OCI-LY3 (cell line): Measurements from ENCODE around the gene TWIST2.

ENCODE experiments used
- H2AFZ ChIP-seq: fragments of 200-600, 300-600 bp; shearing (Covaris generic); 2 replicates; pipeline ENCODE4 v1.6.0; 2014; ENCODE audit warnings: antibody characterized with exemption, low read depth, low read length
- H3K27ac ChIP-seq: fragments of 200-600, 300-600 bp; sonication (generic); 2 replicates; pipeline ENCODE4 v1.5.1; 2014; ENCODE audit warnings: mild to moderate bottlenecking, low read length, moderate library complexity, mixed read lengths
- H3K27me3 ChIP-seq: fragments of 200-600, 300-600 bp; sonication (generic); 2 replicates; pipeline ENCODE4 v1.6.1; 2014; ENCODE audit warnings: low read depth, low read length, mixed read lengths
- H3K36me3 ChIP-seq: fragments of 200-600, 300-600 bp; sonication (generic); replicated peaks from 2 replicates; pipeline ENCODE3; 2014; ENCODE audit warnings: low read depth, low read length, mixed read lengths
- H3K4me1 ChIP-seq: fragments of 300-600, 200-600 bp; sonication (generic); 2 replicates; pipeline ENCODE4 v1.6.1; 2014; ENCODE audit warnings: low read length, mixed read lengths
- H3K4me2 ChIP-seq: fragments of 200-600, 300-600 bp; sonication (generic); 2 replicates; pipeline ENCODE4 v1.6.1; 2014; ENCODE audit warnings: low read length, mixed read lengths
- H3K4me3 ChIP-seq: fragments of 300-600, 200-600 bp; sonication (generic); 2 replicates; pipeline ENCODE4 v1.5.1; 2014; ENCODE audit warnings: antibody characterized with exemption, mild to moderate bottlenecking, low read length, moderate library complexity
- H3K79me2 ChIP-seq: fragments of 300-600, 200-600 bp; shearing (Covaris generic); 2 replicates; pipeline ENCODE4 v1.6.1; 2014; ENCODE audit warnings: mild to moderate bottlenecking, low read length, mixed read lengths
- H3K9ac ChIP-seq: fragments of 300-600, 200-600 bp; shearing (Covaris generic); 2 replicates; pipeline ENCODE4 v1.6.0; 2014; ENCODE audit warnings: mild to moderate bottlenecking, low read length, moderate library complexity
- H3K9me3 ChIP-seq: fragments of 200-600, 300-600 bp; shearing (Covaris generic); 2 replicates; pipeline ENCODE4 v1.6.1; 2014; ENCODE audit warnings: low read length, mixed read lengths; ENCODE audit not compliant: insufficient read depth
- H4K20me1 ChIP-seq: fragments of 200-600, 300-600 bp; sonication (generic); 2 replicates; pipeline ENCODE4 v1.6.1; 2016; ENCODE audit warnings: low read length, mixed read lengths; ENCODE audit not compliant: insufficient read depth
- CTCF ChIP-seq: fragments of 200-600, 300-600 bp; sonication (generic); IDR thresholded peaks from 2 replicates; pipeline ENCODE4 v1.5.1; 2014; ENCODE audit warnings: antibody characterized with exemption, low read length, low read depth
- EZH2phosphoT487 ChIP-seq: fragments of 200-600 bp; shearing (Covaris generic); IDR thresholded peaks from 2 replicates; pipeline ENCODE4 v1.6.1; 2018; ENCODE audit warnings: antibody characterized with exemption, mixed run types, low read depth

TWIST2 gene

GRCh38 chr2:238903141-238903540 is 55.3 kb downstream of the TWIST2 start:
- Histone ChIP-seq H3K4me1 (no peaks in the 10 kb centered on the region), H3K36me3 (no peaks in the 10 kb centered on the region), H3K79me2 (no peaks in the 10 kb centered on the region), H3K4me2 (no peak overlapping the region), H3K27me3 (no peaks in the 10 kb centered on the region), H4K20me1 (no peaks in the 10 kb centered on the region), H3K27ac (no peak overlapping the region), H3K4me3 (no peak overlapping the region), H3K9me3 (no peaks in the 10 kb centered on the region), H2AFZ (no peak overlapping the region), H3K9ac (no peak overlapping the region)
- no peak for TF ChIP-seq CTCF
- no peak for TF ChIP-seq EZH2phosphoT487

GRCh38 chr2:238904177-238904576 is 56.3 kb downstream of the TWIST2 start:
- Histone ChIP-seq H2AFZ (no peak overlapping the region), H3K27me3 (no peaks in the 10 kb centered on the region), H3K9ac (no peak overlapping the region), H4K20me1 (no peaks in the 10 kb centered on the region), H3K79me2 (no peaks in the 10 kb centered on the region), H3K4me3 (no peak overlapping the region), H3K27ac (no peak overlapping the region), H3K4me1 (no peaks in the 10 kb centered on the region), H3K36me3 (no peaks in the 10 kb centered on the region), H3K9me3 (no peaks in the 10 kb centered on the region), H3K4me2 (no peak overlapping the region)
- TF ChIP-seq CTCF: no peak
- TF ChIP-seq EZH2phosphoT487: no peak

GRCh38 chr2:238904716-238905115 is 56.8 kb downstream of the TWIST2 start:
- Histone ChIP-seq H3K4me2 (no peak overlapping the region), H3K4me3 (no peak overlapping the region), H3K27ac (no peak overlapping the region), H4K20me1 (no peaks in the 10 kb centered on the region), H3K27me3 (no peaks in the 10 kb centered on the region), H3K9me3 (no peaks in the 10 kb centered on the region), H3K79me2 (no peaks in the 10 kb centered on the region), H2AFZ (no peak overlapping the region), H3K36me3 (no peaks in the 10 kb centered on the region), H3K4me1 (no peaks in the 10 kb centered on the region), H3K9ac (no peak overlapping the region)
- TF ChIP-seq CTCF: no peak

GRCh38 chr2:238905224-238905623 is 57.3 kb downstream of the TWIST2 start:
- Histone ChIP-seq H3K4me3 (no peak overlapping the region), H3K9me3 (no peaks in the 10 kb centered on the region), H2AFZ (no peak overlapping the region), H3K79me2 (no peaks in the 10 kb centered on the region), H3K36me3 (no peaks in the 10 kb centered on the region), H3K27me3 (no peaks in the 10 kb centered on the region), H3K4me1 (no peaks in the 10 kb centered on the region), H3K9ac (no peak overlapping the region), H4K20me1 (no peaks in the 10 kb centered on the region), H3K4me2 (no peak overlapping the region), H3K27ac (no peak overlapping the region)
- TF ChIP-seq EZH2phosphoT487 (no peak), CTCF (no peak)
